ENCODE results near the gene NSUN4. TPM values are rescaled to one million over a fixed set of nuclear protein-coding genes. Genes with fewer than 3 reads are reported as not detected.

NSUN4 gene
- total and polyA plus RNA-seq, 8 donors: 8.1 to 16.4 (median 10.4) TPM

- WGBS, 2 donors: 0% methylated on average over 14 of the region's 14 CpGs
- DNase-seq: no peak
- H3K36me3 ChIP-seq: no peaks in the 10 kb centered on the region
- FAIRE-seq: no peak
- no peaks in the 10 kb centered on the region for H3K27me3 ChIP-seq
- TF ChIP-seq, protein P1, sequence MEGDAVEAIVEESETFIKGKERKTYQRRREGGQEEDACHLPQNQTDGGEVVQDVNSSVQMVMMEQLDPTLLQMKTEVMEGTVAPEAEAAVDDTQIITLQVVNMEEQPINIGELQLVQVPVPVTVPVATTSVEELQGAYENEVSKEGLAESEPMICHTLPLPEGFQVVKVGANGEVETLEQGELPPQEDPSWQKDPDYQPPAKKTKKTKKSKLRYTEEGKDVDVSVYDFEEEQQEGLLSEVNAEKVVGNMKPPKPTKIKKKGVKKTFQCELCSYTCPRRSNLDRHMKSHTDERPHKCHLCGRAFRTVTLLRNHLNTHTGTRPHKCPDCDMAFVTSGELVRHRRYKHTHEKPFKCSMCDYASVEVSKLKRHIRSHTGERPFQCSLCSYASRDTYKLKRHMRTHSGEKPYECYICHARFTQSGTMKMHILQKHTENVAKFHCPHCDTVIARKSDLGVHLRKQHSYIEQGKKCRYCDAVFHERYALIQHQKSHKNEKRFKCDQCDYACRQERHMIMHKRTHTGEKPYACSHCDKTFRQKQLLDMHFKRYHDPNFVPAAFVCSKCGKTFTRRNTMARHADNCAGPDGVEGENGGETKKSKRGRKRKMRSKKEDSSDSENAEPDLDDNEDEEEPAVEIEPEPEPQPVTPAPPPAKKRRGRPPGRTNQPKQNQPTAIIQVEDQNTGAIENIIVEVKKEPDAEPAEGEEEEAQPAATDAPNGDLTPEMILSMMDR (IDR thresholded peaks at IDR 0.05): no peak
- no peak for ATAC-seq
- H3K27ac ChIP-seq: peak overlapping the region; percentile 83 to 97 (median 96)
- H3K4me3 ChIP-seq: peak overlapping the region; percentile 46 to 97 (median 82)
- no peaks in the 10 kb centered on the region for H3K9me3 ChIP-seq
- peaks cover 4 to 32% (median 25%) of the 10 kb centered on the region in 3 donors for H3K4me1 ChIP-seq
- intact Hi-C loops (cut with DNase I): no loop called here
Observed at GRCh38 chr1:46303872-46304326, 36.7 kb upstream of the NSUN4 start.

DNA sequence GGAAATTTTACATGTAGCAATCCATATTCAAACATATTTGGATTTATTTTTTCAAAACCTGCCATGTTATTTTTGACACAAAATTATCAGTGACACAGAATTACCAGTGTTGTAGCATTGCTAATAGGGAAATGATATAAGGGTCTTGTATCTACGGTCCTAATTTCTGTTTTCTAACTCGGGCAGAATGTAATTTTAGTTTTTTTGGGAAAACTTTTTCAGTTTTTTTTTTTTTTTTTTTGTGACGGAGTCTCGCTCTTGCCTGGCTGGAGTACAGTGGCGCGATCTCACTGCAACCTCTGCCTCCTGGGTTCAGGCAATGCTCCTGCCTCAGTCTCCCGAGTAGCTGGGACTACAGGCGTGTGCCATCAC is 34.5 kb upstream of the NSUN4 start:
- 90 to 94% methylated on average over 8 of the region's 8 CpGs for WGBS, 2 donors
- FAIRE-seq: no peak
- no peak overlapping the region for H3K27ac ChIP-seq
- ATAC-seq: no peak
- intact Hi-C loops (cut with DNase I): no loop called here
- H3K27me3 ChIP-seq: no peaks in the 10 kb centered on the region
- H3K4me3 ChIP-seq: no peak overlapping the region
- DNase-seq: no peak
- H3K9me3 ChIP-seq: no peaks in the 10 kb centered on the region
- H3K36me3 ChIP-seq: peaks cover 0 to 13% (median 10%) of the 10 kb centered on the region in 3 donors
- peaks cover 2 to 14% (median 9%) of the 10 kb centered on the region in 3 donors for H3K4me1 ChIP-seq
- TF ChIP-seq, protein P1 (IDR thresholded peaks at IDR 0.05): no peak

- Histone ChIP-seq H3K4me1 (peaks cover 0 to 9% (median 5%) of the 10 kb centered on the region in 3 donors), H3K4me3 (no peak overlapping the region), H3K36me3 (peaks cover 0 to 37% (median 19%) of the 10 kb centered on the region in 3 donors), H3K9me3 (no peaks in the 10 kb centered on the region), H3K27me3 (no peaks in the 10 kb centered on the region), H3K27ac (no peak overlapping the region)
- DNase-seq: no peak
- ATAC-seq: no peak
- intact Hi-C loops (cut with DNase I): no loop called here
- no peak for FAIRE-seq
- TF ChIP-seq, protein P1 (IDR thresholded peaks at IDR 0.05): no peak
- WGBS, 2 donors: 89 to 93% methylated on average over 16 of the region's 16 CpGs
Observed at GRCh38 chr1:46309401-46310159, 31.0 kb upstream of the NSUN4 start.

- H3K27me3 ChIP-seq: no peaks in the 10 kb centered on the region
Observed at GRCh38 chr1:46310321-46310720, 30.3 kb upstream of the NSUN4 start.

More at GRCh38 chr1:46310321-46310720, 30.3 kb upstream of the NSUN4 start:
- Histone ChIP-seq H3K4me1 (peaks cover 0 to 3% (median 0%) of the 10 kb centered on the region in 3 donors), H3K4me3 (no peak overlapping the region), H3K9me3 (no peaks in the 10 kb centered on the region), H3K36me3 (peaks cover 0 to 41% (median 19%) of the 10 kb centered on the region in 3 donors), H3K27ac (no peak overlapping the region)
- ATAC-seq (no peak), FAIRE-seq (no peak), DNase-seq (no peak)
- TF ChIP-seq, protein P1 (IDR thresholded peaks at IDR 0.05): no peak
- 98 to 99% methylated on average over 4 of the region's 4 CpGs for WGBS, 2 donors
- intact Hi-C loops (cut with DNase I): no loop called here
